Panc1 (cell line): ENCODE results near the gene NLRP14. TPM values are rescaled to one million over a fixed set of nuclear protein-coding genes. Genes with fewer than 3 reads are reported as not detected.

ENCODE experiments used
- ATAC-seq: fragments of 200-7000 bp; cut with Tn5 transposase; 2 replicates; pipeline ENCODE4 v1.9.1; 2020; ENCODE audit warnings: mild to moderate bottlenecking, moderate library complexity
- BruUV-seq: library from RNA; stranded (reverse); fragments of 400-500 nt; replicated peaks from 2 replicates; lab custom pipeline; 2021; lab: Mats Ljungman, UMichigan
- CTCF ChIA-PET: fragments of 300-600 bp; sonication (Branson Sonifier 250); formaldehyde crosslinking; loops from one replicate; lab custom pipeline; 2022; ENCODE audit warnings: antibody characterized with exemption; lab: Charles Lee
- POLR2A ChIA-PET: fragments of 300-600 bp; sonication (Branson Sonifier 250); formaldehyde crosslinking; loops from one replicate; lab custom pipeline; 2022; ENCODE audit warnings: antibody characterized with exemption; lab: Charles Lee
- DNase-seq: peaks from one replicate; pipeline ENCODE4 v3.0.0-alpha.2; 2010; ENCODE audit warnings: low read depth, low spot score
- H3K27ac ChIP-seq: 2 replicates; pipeline ENCODE4 v1.5.1; 2011; ENCODE audit warnings: mild to moderate bottlenecking, low read length, inconsistent platforms
- H3K27me3 ChIP-seq: fragments of 200-500 bp; sonication (Bioruptor generic); 2 replicates; pipeline ENCODE4 v1.6.0; 2014; ENCODE audit warnings: low read length, inconsistent platforms; ENCODE audit not compliant: control insufficient read depth, insufficient read depth
- H3K36me3 ChIP-seq: fragments of 200-500 bp; sonication (Bioruptor generic); 2 replicates; pipeline ENCODE4 v1.5.1; 2014; ENCODE audit warnings: inconsistent platforms, mild to moderate bottlenecking, low read length, moderate library complexity; ENCODE audit not compliant: control insufficient read depth, insufficient read depth
- H3K4me1 ChIP-seq: 2 replicates; pipeline ENCODE4 v1.5.1; 2011; ENCODE audit warnings: inconsistent platforms, mild to moderate bottlenecking, low read length, moderate library complexity; ENCODE audit not compliant: control insufficient read depth, insufficient read depth
- H3K4me3 ChIP-seq, 2 experiments: 2 replicates each; pipeline ENCODE4 v1.5.1; 2011 to 2012; ENCODE audit warnings: low read depth in 2 of 2, low read length in 2 of 2, mild to moderate bottlenecking in 2 of 2, inconsistent platforms in 1 of 2, moderate library complexity in 1 of 2
- H3K9me3 ChIP-seq: fragments of 200-500 bp; sonication (Bioruptor generic); 2 replicates; pipeline ENCODE4 v1.5.1; 2014; ENCODE audit warnings: low read depth, mild to moderate bottlenecking, inconsistent platforms, low read length, moderate library complexity; ENCODE audit not compliant: control insufficient read depth, insufficient read depth
- CTCF ChIP-seq: fragments of 450-650 bp; IDR thresholded peaks from 2 replicates; pipeline ENCODE4 v1.5.1; 2017; ENCODE audit warnings: mild to moderate bottlenecking
- POLR2AphosphoS5 ChIP-seq: IDR thresholded peaks from 2 replicates; pipeline ENCODE4 v1.6.1; 2012; ENCODE audit warnings: mild to moderate bottlenecking, low read depth, low read length, moderate library complexity
- REST ChIP-seq, 2 experiments: IDR thresholded peaks; 2 replicates each; pipeline ENCODE4 v1.6.1; 2011 to 2012; ENCODE audit warnings: low read depth in 2 of 2, control low read depth in 1 of 2, low read length in 1 of 2, mild to moderate bottlenecking in 1 of 2, moderate library complexity in 1 of 2; ENCODE audit not compliant: insufficient read depth in 1 of 2
- SIN3A ChIP-seq: IDR thresholded peaks from 2 replicates; pipeline ENCODE4 v1.6.1; 2012; ENCODE audit warnings: low read depth, mild to moderate bottlenecking, low read length, moderate library complexity, borderline replicate concordance; ENCODE audit not compliant: insufficient read depth
- TCF7L2 ChIP-seq: IDR thresholded peaks from 2 replicates; pipeline ENCODE4 v1.6.1; 2011; ENCODE audit warnings: mild to moderate bottlenecking, low read depth, low read length, inconsistent platforms
- in situ Hi-C: cut with HindIII; loops from 2 replicates; pipeline ENCODE4 v1.10.0; 2016; ENCODE audit warnings: low sequenced_read_pairs, low pct_unique_long_range_greater_than_20kb
- intact Hi-C: fragments of 100-400 bp; cut with micrococcal nuclease; formaldehyde crosslinking; loops from one replicate; pipeline ENCODE4 v1.10.0; 2022; ENCODE audit not compliant: unreplicated experiment
- total RNA-seq: library from RNA; stranded (reverse); gene quantifications from one replicate; pipeline ENCODE4 v1.2.1, GENCODE V29; 2021; ENCODE audit not compliant: unreplicated experiment

NLRP14 gene
- total RNA-seq, 1 experiment from 2014 or later = 0.08 TPM

- no peak for DNase-seq
- no peaks in the 10 kb centered on the region for H3K27me3 ChIP-seq
- H3K4me1 ChIP-seq = 0 out of 2 replicates have a peak, but pooled peaks cover 5% of the 10 kb centered on the region
- in situ Hi-C loops = no loop called here
- no peaks in the 10 kb centered on the region for H3K36me3 ChIP-seq
- ChIA-PET POLR2A (no interaction called here), CTCF (no interaction called here)
- no peak for ATAC-seq
- intact Hi-C loops = no loop called here
- no peak for TF ChIP-seq CTCF
- TF ChIP-seq POLR2AphosphoS5 = no peak
- no peak for TF ChIP-seq SIN3A
- TF ChIP-seq REST (IDR thresholded peaks at IDR 0.05; ENCODE audit: insufficient read depth in 1 of 2, low read depth in 2 of 2, low read length in 1 of 2) = no peak
- TF ChIP-seq TCF7L2 = no peak
- H3K9me3 ChIP-seq = no peaks in the 10 kb centered on the region
- BruUV-seq = no TSS peak
- no peak overlapping the region for H3K27ac ChIP-seq
- no peak overlapping the region for H3K4me3 ChIP-seq
Measured at GRCh38 chr11:6991227-6991626, 29.1 kb upstream of the NLRP14 start.

- BruUV-seq = no TSS peak
- Histone ChIP-seq H3K4me1 (0 out of 2 replicates have a peak, but pooled peaks cover 5% of the 10 kb centered on the region), H3K4me3 (no peak overlapping the region), H3K9me3 (no peaks in the 10 kb centered on the region), H3K27ac (no peak overlapping the region), H3K36me3 (no peaks in the 10 kb centered on the region), H3K27me3 (no peaks in the 10 kb centered on the region)
- in situ Hi-C loops = no loop called here
- ChIA-PET CTCF (no interaction called here), POLR2A (no interaction called here)
- no peak for ATAC-seq
- TF ChIP-seq TCF7L2 (no peak), CTCF (no peak), POLR2AphosphoS5 (no peak), SIN3A (no peak), REST (IDR thresholded peaks at IDR 0.05; ENCODE audit: insufficient read depth in 1 of 2, low read depth in 2 of 2, low read length in 1 of 2) (no peak)
- DNase-seq = no peak
- intact Hi-C loops = no loop called here
Measured at GRCh38 chr11:6992026-6992425, 28.3 kb upstream of the NLRP14 start.
